ENCODE data around the gene FCHO2.

DNA sequence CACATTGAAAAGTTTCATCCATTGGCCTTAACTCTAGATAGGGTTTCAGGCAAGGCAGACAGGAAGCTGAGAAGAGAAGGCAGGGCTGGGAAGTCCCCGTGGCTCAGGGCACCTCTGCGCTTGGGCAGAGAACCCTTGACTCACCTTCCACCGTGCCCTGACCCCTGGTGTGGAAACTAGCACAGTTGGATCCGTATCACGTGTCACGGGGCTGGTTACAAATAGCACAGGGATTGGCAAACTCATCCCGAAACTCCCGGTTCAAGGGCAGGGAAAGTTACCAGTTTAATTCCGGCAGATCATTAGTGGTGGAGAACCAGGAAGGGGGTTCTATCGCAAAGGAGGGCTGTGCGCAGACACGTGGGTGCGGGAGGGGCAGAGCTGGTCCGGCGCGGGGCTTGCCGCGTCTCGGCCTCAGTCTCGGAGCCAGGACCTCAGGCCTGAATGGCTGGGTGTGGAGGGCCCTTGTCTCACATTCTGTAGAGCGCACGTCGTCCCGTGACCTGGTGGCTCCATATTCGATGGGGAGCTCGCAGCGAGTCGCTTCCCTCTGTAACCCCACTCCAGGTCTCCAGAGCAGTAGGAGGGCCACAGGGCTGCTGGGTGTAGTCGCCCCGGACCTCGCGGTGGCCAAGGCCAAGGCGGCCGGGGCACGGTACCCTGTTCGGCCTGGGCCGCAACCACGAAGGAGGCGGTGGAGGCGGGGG, 163.8 kb downstream of the FCHO2 start:
- TF ChIP-seq POLR2AphosphoS5 (IDR thresholded peaks at IDR 0.05; ENCODE audit: low read depth, low read length) (no peak), TAF1 (IDR thresholded peaks at IDR 0.05; ENCODE audit: borderline replicate concordance, insufficient read depth, low read length) (no peak), SIN3A (IDR thresholded peaks at IDR 0.05; ENCODE audit: borderline replicate concordance, insufficient read depth, low read length) (no peak)
- TF ChIP-seq, protein P1, sequence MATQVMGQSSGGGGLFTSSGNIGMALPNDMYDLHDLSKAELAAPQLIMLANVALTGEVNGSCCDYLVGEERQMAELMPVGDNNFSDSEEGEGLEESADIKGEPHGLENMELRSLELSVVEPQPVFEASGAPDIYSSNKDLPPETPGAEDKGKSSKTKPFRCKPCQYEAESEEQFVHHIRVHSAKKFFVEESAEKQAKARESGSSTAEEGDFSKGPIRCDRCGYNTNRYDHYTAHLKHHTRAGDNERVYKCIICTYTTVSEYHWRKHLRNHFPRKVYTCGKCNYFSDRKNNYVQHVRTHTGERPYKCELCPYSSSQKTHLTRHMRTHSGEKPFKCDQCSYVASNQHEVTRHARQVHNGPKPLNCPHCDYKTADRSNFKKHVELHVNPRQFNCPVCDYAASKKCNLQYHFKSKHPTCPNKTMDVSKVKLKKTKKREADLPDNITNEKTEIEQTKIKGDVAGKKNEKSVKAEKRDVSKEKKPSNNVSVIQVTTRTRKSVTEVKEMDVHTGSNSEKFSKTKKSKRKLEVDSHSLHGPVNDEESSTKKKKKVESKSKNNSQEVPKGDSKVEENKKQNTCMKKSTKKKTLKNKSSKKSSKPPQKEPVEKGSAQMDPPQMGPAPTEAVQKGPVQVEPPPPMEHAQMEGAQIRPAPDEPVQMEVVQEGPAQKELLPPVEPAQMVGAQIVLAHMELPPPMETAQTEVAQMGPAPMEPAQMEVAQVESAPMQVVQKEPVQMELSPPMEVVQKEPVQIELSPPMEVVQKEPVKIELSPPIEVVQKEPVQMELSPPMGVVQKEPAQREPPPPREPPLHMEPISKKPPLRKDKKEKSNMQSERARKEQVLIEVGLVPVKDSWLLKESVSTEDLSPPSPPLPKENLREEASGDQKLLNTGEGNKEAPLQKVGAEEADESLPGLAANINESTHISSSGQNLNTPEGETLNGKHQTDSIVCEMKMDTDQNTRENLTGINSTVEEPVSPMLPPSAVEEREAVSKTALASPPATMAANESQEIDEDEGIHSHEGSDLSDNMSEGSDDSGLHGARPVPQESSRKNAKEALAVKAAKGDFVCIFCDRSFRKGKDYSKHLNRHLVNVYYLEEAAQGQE (IDR thresholded peaks at IDR 0.05; ENCODE audit: insufficient read depth in 1 of 2, low read depth in 2 of 2, low read length in 2 of 2): no peak
